WTC11 (cell line): Measurements from ENCODE around the gene DCUN1D5. TPM values are rescaled to one million over a fixed set of nuclear protein-coding genes. Genes with fewer than 3 reads are reported as not detected.

ENCODE experiments used
- ATAC-seq: fragments of 200-7000 bp; cut with Tn5 transposase; 2 replicates; pipeline ENCODE4 v1.10.0; 2021; ENCODE audit warnings: mild to moderate bottlenecking, moderate library complexity
- CTCF ChIA-PET: fragments of 300-600 bp; sonication (Branson Sonifier 250); formaldehyde crosslinking; loops from one replicate; lab custom pipeline; 2021; ENCODE audit warnings: antibody characterized with exemption; lab: Charles Lee
- POLR2A ChIA-PET: fragments of 350-600 bp; sonication (Branson Sonifier 250); formaldehyde crosslinking; loops from one replicate; lab custom pipeline; 2021; ENCODE audit warnings: antibody characterized with exemption; lab: Charles Lee
- DNase-seq: peaks from one replicate; pipeline ENCODE4 v3.0.0; 2021; ENCODE audit warnings: low spot score
- H3K27ac Mint-ChIP-seq: 2 replicates; pipeline ENCODE4 v1.8.0; 2021; ENCODE audit warnings: mixed read lengths
- H3K27me3 Mint-ChIP-seq: 2 replicates; pipeline ENCODE4 v1.8.0; 2021; ENCODE audit warnings: low read depth, mild to moderate bottlenecking, moderate library complexity, mixed read lengths
- H3K36me3 Mint-ChIP-seq: 2 replicates; pipeline ENCODE4 v1.8.0; 2021; ENCODE audit warnings: mixed read lengths
- H3K4me1 Mint-ChIP-seq: 2 replicates; pipeline ENCODE4 v1.8.0; 2022; ENCODE audit warnings: mixed read lengths
- H3K4me3 Mint-ChIP-seq: 2 replicates; pipeline ENCODE4 v1.8.0; 2021; ENCODE audit warnings: mild to moderate bottlenecking, moderate library complexity, mixed read lengths
- H3K9me3 Mint-ChIP-seq: 2 replicates; pipeline ENCODE4 v1.8.0; 2021; ENCODE audit warnings: mixed read lengths
- ARID4B ChIP-seq: sonication (generic); formaldehyde crosslinking; IDR thresholded peaks from 2 replicates; pipeline ENCODE4 v1.8.0; 2023; ENCODE audit warnings: missing genetic modification reagents, mild to moderate bottlenecking, borderline replicate concordance
- ATF1 ChIP-seq: sonication (generic); formaldehyde crosslinking; IDR thresholded peaks from 2 replicates; pipeline ENCODE4 v1.8.1; 2023; ENCODE audit warnings: mild to moderate bottlenecking, moderate library complexity, missing genetic modification reagents
- ATF6 ChIP-seq: sonication (generic); formaldehyde crosslinking; IDR thresholded peaks from 2 replicates; pipeline ENCODE4 v1.8.1; 2023; ENCODE audit warnings: mild to moderate bottlenecking, missing genetic modification reagents
- CBFB ChIP-seq: sonication (generic); formaldehyde crosslinking; IDR thresholded peaks from 2 replicates; pipeline ENCODE4 v1.8.1; 2022; ENCODE audit warnings: mild to moderate bottlenecking, low read depth, missing genetic modification reagents
- CTCF ChIP-seq: fragments of 200-600 bp; IDR thresholded peaks from 2 replicates; pipeline ENCODE4 v1.8.0; 2022; ENCODE audit warnings: antibody characterized with exemption
- ELF4 ChIP-seq: sonication (generic); formaldehyde crosslinking; IDR thresholded peaks from 2 replicates; pipeline ENCODE4 v1.8.1; 2022; ENCODE audit warnings: low read depth, mild to moderate bottlenecking, moderate library complexity, missing genetic modification reagents
- HMGA2 ChIP-seq: fragments of 250-450 bp; sonication (Bioruptor Pico); IDR thresholded peaks from 2 replicates; pipeline ENCODE4 v1.4.0; 2021; ENCODE audit warnings: mild to moderate bottlenecking, moderate library complexity
- JUN ChIP-seq: sonication (generic); formaldehyde crosslinking; IDR thresholded peaks from 2 replicates; pipeline ENCODE4 v1.8.0; 2023; ENCODE audit warnings: mild to moderate bottlenecking, missing genetic modification reagents
- KAT7 ChIP-seq: sonication (generic); formaldehyde crosslinking; IDR thresholded peaks from 2 replicates; pipeline ENCODE4 v1.8.1; 2023; ENCODE audit warnings: missing genetic modification reagents, mild to moderate bottlenecking, borderline replicate concordance
- MAX ChIP-seq: sonication (generic); formaldehyde crosslinking; IDR thresholded peaks from 2 replicates; pipeline ENCODE4 v1.8.0; 2022; ENCODE audit warnings: mild to moderate bottlenecking, missing genetic modification reagents
- MLX ChIP-seq: sonication (generic); formaldehyde crosslinking; IDR thresholded peaks from 2 replicates; pipeline ENCODE4 v1.8.1; 2023; ENCODE audit warnings: mild to moderate bottlenecking, missing genetic modification reagents, moderate library complexity
- NFYB ChIP-seq: sonication (generic); formaldehyde crosslinking; conservative IDR thresholded peaks from 2 replicates; pipeline ENCODE4 v1.8.0; 2022; ENCODE audit warnings: low read depth, missing genetic modification reagents
- PRDM15 ChIP-seq: sonication (generic); formaldehyde crosslinking; IDR thresholded peaks from 2 replicates; pipeline ENCODE4 v1.8.0; 2022; ENCODE audit warnings: missing genetic modification reagents
- TEAD1 ChIP-seq: sonication (generic); formaldehyde crosslinking; IDR thresholded peaks from 2 replicates; pipeline ENCODE4 v1.8.0; 2022; ENCODE audit warnings: mild to moderate bottlenecking, missing genetic modification reagents
- ZNF263 ChIP-seq: sonication (generic); formaldehyde crosslinking; IDR thresholded peaks from 2 replicates; pipeline ENCODE4 v1.8.1; 2022; ENCODE audit warnings: low read depth, mild to moderate bottlenecking, moderate library complexity, missing genetic modification reagents
- total RNA-seq: library from RNA; stranded (reverse); gene quantifications from 3 replicates; pipeline ENCODE4 v1.2.3, GENCODE V29; 2021

The DCUN1D5 gene
- total RNA-seq, 1 experiment from 2014 or later, result 98.2 TPM

GRCh38 chr11:103112364-103112763 is 20.4 kb upstream of the DCUN1D5 start:
- Mint-ChIP-seq H3K27me3 (no peaks in the 10 kb centered on the region), H3K27ac (no peak overlapping the region)
- CTCF ChIA-PET, result no interaction called here
- DNase-seq, result no peak
- TF ChIP-seq HMGA2 (CRISPR knock-in tag) (no peak), KAT7 (CRISPR knock-in tag) (no peak), CBFB (CRISPR knock-in tag) (no peak), MLX (CRISPR knock-in tag) (no peak), ATF6 (CRISPR knock-in tag) (no peak), ATF1 (CRISPR knock-in tag) (no peak), JUN (CRISPR knock-in tag) (no peak), MAX (CRISPR knock-in tag) (no peak), ARID4B (CRISPR knock-in tag) (no peak), ELF4 (CRISPR knock-in tag) (no peak), PRDM15 (CRISPR knock-in tag) (no peak), CTCF (no peak), ZNF263 (CRISPR knock-in tag) (no peak), NFYB (no peak), TEAD1 (no peak)
- TF ChIP-seq, all 79 proteins: peak for 0
- H3K36me3 Mint-ChIP-seq, result peaks cover 5% of the 10 kb centered on the region
- no peak overlapping the region for H3K4me3 Mint-ChIP-seq
- ATAC-seq, result no peak
- POLR2A ChIA-PET, result no interaction called here
- peaks cover 17% of the 10 kb centered on the region for H3K4me1 Mint-ChIP-seq
- no peaks in the 10 kb centered on the region for H3K9me3 Mint-ChIP-seq
